NCI-H2227 (cell line): ENCODE results near the gene ENOSF1.
A peak's percentile ranks its signal among the peaks of the same experiment; 100 is the strongest.
"Not testable (repeated sequence)": the region's sequence is repeated elsewhere in the genome, so short reads cannot be mapped to it uniquely, and the experiment has no call there.

Experiments
- DNase-seq: peaks from one replicate; lab custom pipeline; 2025; ENCODE audit not compliant: unreplicated experiment; lab: John Stamatoyannopoulos, UW

The ENOSF1 gene

DNA sequence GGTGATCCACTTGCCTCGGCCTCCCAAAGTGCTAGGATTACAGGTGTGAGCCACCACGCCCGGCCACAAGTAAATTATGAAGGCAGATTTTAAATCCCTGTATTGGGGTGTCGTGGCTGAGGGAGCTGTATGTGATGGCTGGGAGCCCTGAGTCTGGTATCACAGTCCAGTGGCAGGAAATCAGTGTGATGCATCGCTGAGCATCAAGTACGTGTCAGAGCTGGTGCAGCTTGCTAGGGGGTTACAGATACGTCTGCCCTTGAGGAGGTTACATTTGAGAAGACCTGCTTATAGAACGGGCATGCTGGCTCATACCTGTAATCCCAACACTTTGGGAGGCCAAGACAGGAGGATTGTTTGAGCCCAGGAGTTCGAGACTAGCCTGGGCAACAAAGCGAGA, 4.3 kb downstream of the ENOSF1 start:
- no peak for DNase-seq

DNA sequence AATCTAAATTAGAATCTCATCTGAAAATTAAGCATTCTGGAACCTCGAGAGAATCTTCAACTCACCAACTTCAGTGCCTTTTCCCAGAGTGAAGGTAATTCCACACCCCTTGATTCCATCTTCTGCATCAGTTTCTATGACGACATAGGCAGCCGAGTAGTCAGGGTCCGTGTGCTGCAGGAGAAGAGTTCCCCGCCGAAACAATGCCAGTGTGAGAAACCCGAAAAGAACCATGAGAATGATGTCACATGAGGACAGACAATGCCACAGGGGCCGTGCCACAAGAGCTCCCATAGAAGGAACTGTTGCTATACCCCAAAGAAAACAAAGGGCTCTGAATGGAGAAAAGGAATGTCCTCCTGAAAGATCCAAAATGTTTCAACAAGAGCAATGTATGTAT, 6.0 kb downstream of the ENOSF1 start:
- DNase-seq: no peak

DNA sequence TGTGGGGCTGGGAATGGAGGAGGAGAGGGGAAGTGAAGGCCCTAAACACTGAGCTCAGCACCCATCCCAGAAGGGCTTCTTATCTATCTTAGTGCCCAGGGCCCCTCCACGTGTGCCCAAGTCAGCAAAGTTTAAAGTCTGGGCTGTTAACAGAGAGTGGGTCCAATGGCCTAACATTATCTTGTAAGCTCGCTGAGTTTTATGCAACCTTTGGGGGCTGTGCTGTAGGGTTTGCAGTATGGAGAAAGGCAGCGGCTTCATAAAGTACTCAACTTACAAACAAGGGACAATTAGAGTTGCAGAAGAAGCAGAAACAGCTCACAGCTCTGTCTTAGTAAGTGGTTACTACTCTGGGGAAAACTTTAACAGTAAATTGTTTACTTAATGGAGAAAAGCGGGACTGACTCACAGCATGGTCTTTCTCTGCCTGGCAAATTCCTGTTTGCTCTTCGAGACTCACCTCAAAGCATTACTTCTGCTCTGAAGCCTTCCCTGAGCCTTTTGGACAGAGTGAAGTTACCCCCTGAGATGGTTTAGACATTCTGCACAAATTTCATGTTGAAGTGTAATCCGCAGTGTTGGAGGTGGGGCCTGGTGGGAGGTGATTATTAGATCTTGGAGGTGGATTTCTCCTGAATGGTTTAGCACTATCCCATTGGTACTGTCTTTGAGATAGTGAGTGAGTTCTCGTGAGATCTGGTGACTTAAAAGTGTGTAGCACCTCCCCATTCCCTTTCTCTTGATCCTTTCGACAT, 9.0 kb downstream of the ENOSF1 start:
- no peak for DNase-seq

DNA sequence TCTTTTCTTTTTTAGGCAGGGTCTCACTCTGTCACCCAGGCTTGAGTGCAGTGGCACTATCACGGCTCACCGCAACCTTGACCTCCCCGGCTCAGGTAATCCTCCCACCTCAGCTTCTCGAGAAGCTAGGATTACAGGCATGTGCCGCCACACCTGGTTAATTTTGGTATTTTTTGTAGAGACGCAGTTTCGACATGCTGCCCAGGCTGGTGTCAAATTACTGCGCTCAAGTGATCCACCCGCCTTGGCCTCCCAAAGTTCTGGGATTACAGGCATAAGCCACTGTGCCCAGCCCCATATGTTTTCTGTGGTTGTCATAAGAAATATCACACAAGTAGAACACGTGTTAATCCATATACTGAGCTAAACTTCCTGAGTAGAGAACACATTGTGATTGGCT, 14.6 kb downstream of the ENOSF1 start:
- DNase-seq: no peak

DNA sequence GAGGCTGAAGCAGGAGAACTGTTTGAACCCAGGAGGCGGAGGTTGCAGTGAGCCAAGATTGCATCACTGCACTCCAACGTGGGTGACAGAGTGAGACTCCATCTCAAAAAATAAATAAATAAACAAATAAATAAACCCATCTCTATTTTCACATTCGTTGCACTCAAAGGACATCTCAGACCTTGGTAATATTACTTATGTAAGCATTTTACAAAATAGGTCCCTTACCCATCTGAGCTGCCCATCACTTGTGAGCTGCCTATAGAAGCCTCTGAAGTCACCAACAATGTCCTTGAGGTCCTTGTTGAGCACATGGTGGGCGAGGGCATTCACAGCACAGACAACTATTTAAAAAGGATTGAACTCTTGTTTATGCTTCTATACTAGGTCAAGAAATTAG, 15.4 kb downstream of the ENOSF1 start:
- no peak for DNase-seq

DNA sequence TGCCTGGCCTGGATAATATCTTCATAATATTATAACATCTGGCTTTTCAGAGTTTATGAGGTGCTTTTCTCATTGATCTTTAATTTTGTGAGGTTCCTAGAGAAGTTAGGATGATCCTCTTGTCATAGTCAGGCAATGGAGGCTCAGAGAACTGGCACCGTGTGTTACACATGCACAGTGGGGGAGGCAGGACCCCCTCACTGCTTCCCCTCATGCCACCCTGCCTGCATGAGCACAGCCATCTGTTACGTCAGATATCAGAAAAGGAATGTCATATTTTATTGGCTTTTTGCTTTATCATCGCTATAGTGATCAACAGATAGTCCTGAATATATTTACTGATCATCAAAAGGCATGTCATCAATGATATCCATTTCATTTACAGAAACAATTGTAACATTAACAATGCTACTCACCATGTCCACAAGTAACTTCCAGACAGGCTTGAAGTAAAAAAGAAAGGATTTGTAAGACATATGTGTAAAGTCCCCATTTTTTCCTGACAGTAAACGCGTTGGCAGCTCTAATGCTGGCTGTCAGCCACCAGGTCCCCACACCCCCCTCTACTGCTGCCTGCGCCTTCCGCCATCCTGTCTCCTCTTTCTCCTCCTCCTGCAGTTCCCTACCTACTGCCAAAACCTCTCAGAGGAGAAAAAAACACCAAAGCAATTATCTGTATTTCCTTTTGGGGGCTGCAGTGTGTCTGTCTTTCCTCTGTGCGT, 18.8 kb downstream of the ENOSF1 start:
- peak; percentile 13 for DNase-seq

DNA sequence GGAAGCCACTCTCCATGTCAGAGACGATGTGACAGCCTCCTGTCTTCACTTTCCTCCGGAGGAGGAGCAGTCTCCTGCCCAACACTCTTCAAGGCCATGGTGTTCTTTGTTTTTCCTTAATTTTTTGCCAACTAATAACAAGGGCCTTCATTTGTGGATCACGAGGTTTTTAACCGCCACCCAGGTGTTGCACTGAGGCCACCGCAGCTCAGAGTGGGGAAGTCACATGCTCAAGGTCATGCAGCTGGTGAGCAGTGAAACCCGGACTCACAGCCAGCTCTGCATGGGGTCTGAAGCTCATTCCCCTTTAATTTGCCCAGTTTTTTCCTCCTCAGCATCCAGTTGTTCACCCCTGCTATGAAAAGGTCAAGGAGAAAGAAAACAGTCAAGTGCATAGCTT, 19.6 kb downstream of the ENOSF1 start:
- peak; percentile 55 for DNase-seq

DNA sequence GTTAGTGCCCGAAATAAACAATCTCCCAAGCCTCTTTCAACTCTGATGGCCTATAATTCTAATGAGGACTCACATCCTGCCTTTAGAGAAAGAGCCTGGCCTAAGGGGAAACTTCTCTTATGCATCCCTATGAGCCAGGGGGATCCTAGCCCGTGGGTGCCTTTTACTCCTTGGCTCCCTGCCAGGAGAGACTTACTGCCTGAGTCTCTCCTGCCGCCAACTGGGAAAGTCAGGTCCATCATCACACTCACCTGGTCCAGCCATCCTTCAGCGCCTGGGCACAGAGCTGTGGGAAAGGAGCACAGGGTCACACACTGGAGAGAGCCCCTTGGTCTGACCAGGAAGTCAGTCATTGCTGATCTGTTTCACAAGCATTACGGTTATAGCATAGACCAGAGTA, 24.1 kb downstream of the ENOSF1 start:
- DNase-seq: peak; percentile 26

DNA sequence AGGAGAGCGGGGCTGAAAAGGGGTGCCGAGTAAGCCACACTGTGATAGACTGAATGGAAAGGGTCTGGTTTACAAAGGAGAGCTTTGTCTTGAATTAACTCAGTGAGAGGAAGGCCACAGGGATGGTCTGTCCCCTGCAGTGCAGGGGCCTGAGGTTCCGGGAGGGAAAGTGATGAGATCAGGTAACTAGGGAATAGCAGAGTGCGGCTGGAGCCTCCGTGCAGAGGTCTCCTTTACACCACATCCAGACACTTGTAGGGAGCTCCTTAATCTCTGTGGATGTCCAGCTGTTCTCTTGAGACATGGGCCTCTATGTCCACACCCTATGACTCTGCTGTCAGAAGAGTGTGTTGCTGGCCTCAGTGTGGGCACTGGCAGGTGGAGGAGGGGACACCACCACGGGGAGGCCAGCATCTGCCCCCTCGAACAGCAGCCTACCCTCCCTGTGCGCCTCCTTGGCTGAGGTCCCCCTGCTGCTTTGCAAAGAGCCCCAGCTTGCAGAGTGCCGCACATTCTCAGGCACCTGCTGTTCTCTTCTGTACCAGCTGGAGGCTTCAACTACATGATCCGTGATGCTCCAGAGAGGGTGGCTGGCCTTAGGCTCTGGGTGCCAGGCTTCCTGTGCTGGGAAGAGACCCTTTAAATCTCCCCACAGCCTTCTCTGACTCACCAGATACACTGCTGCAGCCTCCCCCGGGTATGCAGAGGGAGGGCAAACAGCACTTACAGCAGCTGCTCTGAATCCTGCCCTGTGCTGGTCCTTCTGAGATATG, 25.9 kb downstream of the ENOSF1 start:
- no peak for DNase-seq

DNA sequence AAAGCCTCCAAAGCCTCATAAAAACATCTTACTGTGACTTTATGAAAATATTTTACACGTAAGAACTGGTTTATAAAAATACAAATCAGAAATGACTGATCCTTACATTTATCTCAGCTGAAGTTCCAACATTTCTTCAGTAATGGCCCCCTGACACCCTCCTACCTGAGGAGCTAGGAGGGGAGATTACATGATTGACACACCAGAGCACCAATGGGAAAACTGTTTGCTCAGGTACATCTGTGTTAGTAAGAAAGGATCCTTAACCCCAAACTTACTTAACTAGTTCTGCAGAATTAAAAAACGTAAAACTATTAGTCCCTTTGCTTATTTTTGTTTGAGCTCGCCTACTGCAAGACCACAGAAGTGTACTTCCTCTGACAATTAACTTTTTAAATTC, 27.0 kb downstream of the ENOSF1 start:
- DNase-seq: no peak

DNA sequence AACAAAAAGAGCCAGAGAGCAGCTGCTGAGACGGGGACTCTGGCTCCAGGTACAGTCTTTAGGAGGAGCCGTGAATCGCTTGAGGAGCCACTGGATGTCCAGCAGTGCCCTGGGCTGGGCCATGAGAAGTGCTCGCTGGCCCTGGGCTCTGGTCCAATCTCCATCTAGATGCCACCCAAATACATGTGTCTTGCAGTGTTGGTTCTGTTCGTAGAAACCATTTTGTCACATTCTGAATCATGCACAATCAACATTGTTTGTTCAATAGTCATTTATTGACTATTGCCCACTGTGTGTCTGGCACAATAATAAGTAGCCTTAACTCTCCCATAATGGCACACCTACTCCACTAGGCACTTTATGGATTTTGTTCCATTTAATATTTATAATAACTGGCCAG, 28.9 kb downstream of the ENOSF1 start:
- DNase-seq: no peak

DNA sequence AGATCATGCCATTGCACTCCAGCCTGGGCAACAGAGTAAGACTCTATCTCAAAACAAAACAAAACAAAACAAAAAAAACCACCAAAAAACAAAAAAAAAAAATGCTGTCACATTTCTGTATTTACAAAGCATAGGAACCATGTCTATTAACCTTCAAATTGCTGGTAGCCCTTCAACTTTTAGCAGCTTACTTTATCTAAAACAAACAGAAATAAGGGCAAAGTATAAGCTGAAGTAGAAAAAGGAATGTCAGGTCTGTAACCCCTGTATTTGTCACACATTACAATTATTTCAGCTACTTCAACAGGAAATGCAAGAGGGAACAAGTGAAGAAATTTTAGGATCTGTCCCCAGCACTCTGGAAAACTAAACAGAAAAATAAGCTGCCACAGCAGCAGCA, 29.6 kb downstream of the ENOSF1 start:
- no peak for DNase-seq

DNA sequence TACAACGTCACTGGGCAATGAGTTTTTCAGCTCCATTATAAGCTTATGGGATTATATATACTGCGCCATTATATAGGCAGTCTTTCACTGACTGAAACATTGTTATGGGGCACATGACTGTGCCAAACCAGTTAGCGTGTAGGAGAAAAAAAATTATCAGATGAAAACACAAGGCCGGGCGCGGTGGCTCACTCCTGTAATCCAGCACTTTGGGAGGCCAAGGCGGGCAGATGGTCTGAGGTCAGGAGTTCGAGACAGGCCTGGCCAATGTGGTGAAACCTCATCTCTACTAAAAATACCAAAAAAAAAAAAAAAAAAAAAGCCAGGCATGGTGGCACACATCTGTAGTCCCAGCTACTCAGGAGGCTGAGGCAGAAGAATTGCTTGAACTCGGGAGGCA, 30.0 kb downstream of the ENOSF1 start:
- not testable (repeated sequence) for DNase-seq

DNA sequence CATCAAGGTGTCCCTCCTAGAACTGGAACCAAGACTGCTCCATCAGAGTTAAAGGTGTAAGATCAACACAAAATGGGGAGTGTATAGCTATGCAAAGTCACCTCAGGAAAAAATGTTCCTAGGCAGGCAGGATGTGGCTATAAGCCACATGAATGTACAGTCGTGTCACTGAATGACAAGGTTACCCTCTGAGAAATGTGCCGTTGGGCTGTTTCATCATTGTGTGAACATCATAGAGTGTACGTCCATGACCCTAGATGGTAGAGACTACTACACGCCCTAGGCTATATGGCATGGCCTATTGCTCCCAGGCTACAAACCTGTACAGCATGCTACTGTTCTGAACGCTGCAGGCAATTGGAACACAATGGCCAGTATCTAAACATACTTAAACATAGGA, 30.4 kb downstream of the ENOSF1 start:
- DNase-seq: no peak

DNA sequence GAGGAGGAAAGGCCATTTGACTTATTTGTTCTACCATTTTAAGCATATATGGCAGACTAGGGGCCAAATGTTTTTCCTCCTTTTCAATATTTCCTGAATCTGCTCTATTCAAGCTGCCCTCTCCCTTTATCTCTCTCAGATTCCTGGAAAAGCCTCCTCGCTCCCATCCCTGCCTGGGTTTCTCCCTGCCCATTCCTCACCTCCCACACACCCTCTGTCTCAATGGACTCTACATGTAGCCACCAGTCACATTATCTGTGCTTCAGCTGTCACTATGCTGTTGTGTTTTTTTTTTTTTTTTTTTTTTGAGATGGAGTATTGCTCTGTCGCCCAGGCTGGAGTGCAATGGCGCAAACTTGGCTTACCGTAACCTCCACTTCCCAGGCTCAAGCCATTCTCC, 32.0 kb downstream of the ENOSF1 start:
- DNase-seq: no peak

DNA sequence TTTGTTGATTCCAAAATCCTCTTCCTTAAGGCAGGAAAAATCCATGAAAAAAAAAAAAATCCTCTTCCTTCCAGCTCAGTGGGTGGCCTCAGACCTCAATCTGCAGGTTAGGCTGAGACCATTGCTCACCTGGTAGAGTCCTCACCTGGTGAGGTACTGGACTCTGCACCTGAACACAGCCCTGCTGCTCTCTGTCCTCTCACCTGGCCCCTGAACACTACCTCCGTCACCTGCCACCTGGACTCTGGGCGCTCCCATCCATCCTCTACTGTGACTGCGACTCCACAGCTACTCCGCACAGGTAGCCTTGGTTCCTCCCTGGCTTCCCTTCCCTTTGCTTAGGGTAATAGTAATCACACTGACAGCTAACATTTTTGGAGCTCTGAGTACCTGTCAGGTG, 32.9 kb downstream of the ENOSF1 start:
- DNase-seq: no peak

DNA sequence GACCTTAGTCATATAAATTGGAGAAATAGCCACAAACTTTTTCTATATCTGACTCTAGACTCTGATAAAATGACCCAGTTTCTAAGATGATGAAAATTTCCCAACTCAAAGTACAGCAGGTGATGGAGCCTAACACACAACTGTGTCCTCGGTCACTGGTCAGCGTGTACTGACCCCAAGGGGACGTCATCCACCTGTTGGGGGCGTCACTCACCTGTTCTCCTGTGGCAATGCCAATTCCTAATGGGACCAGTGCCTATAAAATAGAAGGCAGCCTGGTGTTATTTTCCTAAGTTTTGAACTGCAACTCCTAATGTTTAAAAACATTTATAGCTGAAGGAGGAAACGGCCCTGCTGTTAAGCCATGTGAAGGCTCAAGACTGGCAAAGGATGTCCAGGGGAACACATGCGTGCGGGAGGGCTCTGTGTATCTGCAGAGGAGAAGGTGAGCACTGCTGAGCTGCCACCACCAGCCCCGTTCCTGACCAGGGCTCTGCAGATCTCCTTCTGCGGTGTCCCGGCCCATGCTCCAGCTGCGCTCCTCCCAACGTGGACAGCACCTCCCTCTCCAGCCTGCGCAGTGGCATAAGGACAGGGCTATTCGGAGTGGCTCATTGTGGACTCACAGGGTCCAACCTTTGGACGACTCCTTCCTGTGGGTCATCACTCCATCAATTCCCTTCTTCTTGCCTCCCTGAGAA, 33.8 kb downstream of the ENOSF1 start:
- no peak for DNase-seq

DNA sequence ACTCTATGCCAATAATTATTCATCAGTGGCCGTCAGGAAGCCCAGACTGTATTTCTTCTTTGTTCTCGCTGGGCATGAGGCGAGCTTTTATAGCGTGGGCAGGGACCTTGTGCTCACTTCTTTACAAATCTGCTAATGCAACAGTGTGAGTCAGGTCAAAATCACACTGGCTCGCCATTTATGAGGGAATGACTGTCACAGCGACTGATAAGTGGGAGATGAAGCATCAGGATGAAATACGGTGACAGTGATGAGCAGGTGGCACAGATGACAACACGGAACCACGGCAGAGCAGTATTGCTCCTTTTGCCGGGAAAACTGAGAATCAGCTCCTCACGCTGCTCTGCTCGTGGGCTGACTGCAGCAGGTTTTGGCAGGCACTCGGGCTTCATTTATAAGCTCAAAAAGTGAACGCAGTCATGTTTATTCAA, 34.5 kb downstream of the ENOSF1 start:
- DNase-seq: peak; percentile 56

DNA sequence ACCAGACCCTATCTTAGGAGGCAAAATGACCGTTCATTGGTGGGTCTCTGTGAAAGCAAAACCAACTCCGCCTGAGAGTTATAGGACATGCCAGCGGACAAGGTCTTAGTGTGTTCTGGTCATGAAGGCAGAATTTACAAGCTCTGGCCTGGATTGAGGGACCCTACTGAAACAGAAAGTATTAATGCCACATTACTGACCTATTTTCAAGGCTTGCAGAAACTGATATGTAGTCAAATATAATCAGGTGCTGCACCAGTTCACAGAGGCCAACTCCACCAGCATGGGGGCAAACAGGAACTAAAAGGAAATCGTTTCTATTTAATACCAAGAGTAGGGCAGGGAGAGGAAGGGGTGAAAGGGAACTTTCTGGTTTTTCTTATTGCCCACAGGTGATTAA, 35.3 kb downstream of the ENOSF1 start:
- DNase-seq: no peak

DNA sequence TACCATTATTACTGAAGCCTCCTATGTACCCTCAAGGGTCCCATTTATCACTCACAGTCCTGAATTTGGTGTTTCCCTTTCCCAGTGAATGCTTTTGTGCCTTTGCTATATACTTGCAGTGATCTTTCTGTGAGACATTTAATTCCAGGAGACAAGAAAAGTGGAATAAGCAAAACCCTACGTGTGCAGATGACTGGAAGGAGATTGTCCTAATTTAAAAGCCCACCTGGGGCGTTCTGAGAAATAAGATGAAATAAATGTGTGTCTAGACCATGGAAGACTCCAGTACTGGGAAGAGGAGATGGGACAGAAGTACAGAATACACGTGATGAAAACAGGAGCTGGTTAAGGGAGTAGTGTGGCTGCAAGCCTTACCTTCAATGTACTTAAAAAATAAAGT, 35.7 kb downstream of the ENOSF1 start:
- DNase-seq: no peak

DNA sequence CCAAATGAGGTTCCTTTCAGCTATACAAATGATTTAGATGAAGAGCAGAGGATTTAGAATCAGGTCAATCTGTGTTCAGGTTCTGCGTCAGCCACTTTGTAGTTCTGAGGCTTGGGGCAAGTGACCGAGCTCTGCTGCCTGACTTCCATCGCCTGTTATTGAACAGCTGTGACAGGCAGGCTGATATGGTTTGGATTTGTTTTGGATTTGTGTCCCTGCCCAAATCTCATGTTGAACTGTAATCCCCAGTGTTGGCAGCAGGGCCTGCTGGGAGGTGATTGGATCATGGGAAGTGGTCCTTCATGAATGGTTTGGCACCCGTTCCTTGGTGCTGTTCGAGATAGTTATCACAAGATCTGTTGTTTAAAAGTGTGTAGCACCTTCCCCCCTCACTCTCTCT, 36.4 kb downstream of the ENOSF1 start:
- DNase-seq: no peak
